Kidney epithelial cell (primary cell): ENCODE measurements around the gene CERS4. TPM values are rescaled to one million over a fixed set of nuclear protein-coding genes. Genes with fewer than 3 reads are reported as not detected.
"Not testable (repeated sequence)": the region's sequence is repeated elsewhere in the genome, so short reads cannot be mapped to it uniquely, and the experiment has no call there.

ENCODE experiments used
- DNase-seq: peaks from one replicate; pipeline ENCODE4 v3.0.0-alpha.2; 2010; ENCODE audit warnings: low read depth
- H3K27me3 ChIP-seq: 2 replicates; pipeline ENCODE4 v1.6.0; 2011; ENCODE audit warnings: low read length; ENCODE audit not compliant: control insufficient read depth, insufficient read depth
- H3K36me3 ChIP-seq: 2 replicates; pipeline ENCODE4 v1.5.1; 2011; ENCODE audit warnings: low read length; ENCODE audit not compliant: control insufficient read depth, insufficient read depth
- H3K4me3 ChIP-seq: 2 replicates; pipeline ENCODE4 v1.5.1; 2011; ENCODE audit warnings: low read depth, mild to moderate bottlenecking, control low read depth, low read length
- total RNA-seq: library from RNA; depleted of rRNA; stranded (reverse); fragments of >200 nt; gene quantifications from 2 replicates; pipeline ENCODE4 v1.2.3, GENCODE V29; 2015
- TF ChIP-seq, protein P1 (sequence below): IDR thresholded peaks from 2 replicates; pipeline ENCODE4 v1.5.1; 2011; ENCODE audit warnings: mild to moderate bottlenecking, moderate library complexity, low read length, control low read depth, inconsistent platforms; ENCODE audit not compliant: insufficient read depth, poor library complexity, severe bottlenecking

Gene CERS4
- total RNA-seq, 1 donor from 2014 or later = 49.8 TPM

DNA sequence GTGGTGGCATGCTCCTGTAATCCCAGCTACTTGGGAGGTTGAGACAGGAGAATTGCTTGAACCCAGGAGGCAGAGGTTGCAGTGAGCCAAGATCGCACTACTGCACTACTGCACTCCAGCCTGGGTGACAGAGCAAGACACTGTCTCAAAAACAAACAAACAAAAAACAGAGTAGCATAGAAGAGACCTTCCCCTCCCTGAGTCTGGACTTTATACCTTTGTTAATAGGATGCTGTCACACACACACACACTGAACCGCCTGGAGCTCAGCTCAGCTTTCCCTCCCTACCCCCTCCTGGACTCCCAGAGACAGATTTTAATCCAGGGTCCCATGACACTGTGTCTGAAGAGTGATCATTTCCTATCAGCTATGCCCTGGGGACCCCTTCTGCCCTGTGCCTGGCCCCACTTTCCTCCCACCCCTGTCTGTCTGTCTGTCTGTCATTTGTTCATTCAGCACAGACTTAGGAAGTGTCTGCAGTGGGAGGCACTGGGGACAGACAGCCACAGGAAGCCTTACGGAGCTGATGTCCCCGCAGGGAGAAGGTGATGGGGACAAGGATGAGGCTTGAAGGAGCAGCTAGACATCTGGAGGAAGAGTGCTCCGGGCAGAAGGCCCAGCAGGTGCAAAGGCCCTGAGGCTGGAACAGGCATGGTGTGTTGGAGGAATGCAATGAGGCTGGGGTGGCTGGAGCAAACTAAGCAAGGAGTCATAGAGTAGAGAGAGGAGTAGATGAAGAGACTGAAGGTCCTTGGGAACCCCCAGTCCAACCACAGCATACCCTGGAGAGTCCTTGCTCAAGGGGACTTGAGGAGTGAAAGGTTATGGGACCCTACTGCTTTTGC is 4.9 kb downstream of the CERS4 start:
- no peak for DNase-seq
- TF ChIP-seq, protein P1, sequence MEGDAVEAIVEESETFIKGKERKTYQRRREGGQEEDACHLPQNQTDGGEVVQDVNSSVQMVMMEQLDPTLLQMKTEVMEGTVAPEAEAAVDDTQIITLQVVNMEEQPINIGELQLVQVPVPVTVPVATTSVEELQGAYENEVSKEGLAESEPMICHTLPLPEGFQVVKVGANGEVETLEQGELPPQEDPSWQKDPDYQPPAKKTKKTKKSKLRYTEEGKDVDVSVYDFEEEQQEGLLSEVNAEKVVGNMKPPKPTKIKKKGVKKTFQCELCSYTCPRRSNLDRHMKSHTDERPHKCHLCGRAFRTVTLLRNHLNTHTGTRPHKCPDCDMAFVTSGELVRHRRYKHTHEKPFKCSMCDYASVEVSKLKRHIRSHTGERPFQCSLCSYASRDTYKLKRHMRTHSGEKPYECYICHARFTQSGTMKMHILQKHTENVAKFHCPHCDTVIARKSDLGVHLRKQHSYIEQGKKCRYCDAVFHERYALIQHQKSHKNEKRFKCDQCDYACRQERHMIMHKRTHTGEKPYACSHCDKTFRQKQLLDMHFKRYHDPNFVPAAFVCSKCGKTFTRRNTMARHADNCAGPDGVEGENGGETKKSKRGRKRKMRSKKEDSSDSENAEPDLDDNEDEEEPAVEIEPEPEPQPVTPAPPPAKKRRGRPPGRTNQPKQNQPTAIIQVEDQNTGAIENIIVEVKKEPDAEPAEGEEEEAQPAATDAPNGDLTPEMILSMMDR = no peak
- no peaks in the 10 kb centered on the region for H3K36me3 ChIP-seq
- no peak overlapping the region for H3K4me3 ChIP-seq
- peaks cover 4% of the 10 kb centered on the region for H3K27me3 ChIP-seq

DNA sequence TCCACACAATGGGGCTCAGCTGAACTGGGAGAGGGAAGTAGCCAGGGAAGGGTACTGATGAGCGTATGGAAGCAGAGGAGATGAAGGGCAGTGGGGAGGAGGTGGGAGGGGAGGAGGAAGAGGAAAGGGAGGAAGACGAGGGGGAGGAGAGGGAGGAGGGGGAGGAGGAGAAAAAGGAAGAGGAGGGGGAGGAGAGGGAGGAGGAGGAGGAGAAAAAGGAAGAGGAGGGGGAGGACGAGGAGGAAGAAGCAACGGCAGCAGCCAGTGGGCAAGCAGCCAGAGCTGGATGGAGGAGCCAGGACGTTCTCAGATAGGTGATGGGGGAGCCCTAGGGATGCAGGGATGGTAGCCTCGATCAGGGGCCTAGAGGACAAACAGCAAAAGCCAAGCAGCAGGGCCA is 5.6 kb downstream of the CERS4 start:
- H3K27me3 ChIP-seq = peaks cover under 1% of the 10 kb centered on the region
- no peak for DNase-seq
- TF ChIP-seq, protein P1 = no peak

DNA sequence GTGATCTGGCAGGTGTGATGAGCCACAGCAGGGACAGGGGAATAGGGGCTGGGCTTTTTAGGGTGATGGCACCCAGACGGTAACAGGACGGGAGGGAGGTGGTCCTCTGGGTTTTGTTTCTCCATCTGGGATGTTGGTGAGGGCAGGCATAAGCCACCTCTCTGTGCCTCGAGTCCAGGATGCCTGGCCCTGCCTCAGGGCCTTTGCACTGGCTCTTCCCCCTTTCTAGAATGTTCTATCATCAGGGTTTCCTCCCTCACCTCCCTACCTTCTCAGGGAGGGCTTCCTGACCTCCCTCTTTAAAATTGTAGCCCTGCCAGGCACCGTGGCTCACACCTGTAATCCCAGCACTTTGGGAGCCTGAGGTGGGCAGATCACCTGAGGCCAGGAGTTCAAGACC is 6.6 kb downstream of the CERS4 start:
- Histone ChIP-seq H3K4me3 (no peak overlapping the region), H3K36me3 (no peaks in the 10 kb centered on the region), H3K27me3 (no peaks in the 10 kb centered on the region)
- TF ChIP-seq, protein P1 = no peak
- DNase-seq = no peak

More for the DNA sequence above, 5.6 kb downstream of the CERS4 start:
- Histone ChIP-seq H3K4me3 (no peak overlapping the region), H3K36me3 (no peaks in the 10 kb centered on the region)

DNA sequence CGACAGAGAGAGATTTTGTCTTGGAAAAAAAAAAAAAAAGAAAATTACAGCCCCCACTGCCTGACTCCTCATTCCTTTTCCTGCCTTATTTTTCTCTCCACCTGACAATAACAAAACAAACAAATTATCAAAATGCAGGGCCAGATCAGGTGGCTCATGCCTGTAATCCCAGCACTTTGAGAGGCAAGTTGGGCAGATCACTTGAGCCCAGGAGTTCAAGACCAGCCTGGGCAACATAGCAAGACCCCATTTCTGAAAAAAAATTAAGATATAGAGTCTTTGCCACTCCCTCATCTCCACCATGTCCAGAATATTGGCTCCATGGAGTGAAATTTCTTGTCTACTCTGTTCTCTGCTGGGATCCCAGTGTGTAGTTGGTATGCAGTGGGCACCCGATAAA is 7.2 kb downstream of the CERS4 start:
- no peak for DNase-seq
- Histone ChIP-seq H3K36me3 (no peaks in the 10 kb centered on the region), H3K4me3 (no peak overlapping the region), H3K27me3 (no peaks in the 10 kb centered on the region)
- TF ChIP-seq, protein P1 = no peak

DNA sequence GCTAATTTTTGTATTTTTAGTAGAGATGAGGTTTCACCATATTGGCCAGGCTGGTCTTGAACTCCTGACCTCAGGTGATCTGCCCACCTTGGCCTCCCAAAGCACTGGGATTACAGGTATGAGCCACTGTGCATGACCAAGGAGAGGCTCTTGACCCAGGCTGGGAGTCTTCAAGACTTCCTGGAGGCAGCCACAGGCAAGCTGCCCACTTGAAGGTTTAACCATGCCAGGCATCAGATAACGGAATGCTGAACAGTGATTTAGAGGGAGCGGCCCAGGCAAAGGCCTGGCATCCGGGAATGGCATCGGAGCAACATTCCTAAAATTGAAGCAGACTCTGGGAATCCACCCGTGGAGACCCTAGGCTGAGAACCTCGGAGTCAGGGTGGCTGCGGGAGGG is 9.0 kb downstream of the CERS4 start:
- not testable (repeated sequence) for H3K27me3 ChIP-seq, DNase-seq, H3K4me3 ChIP-seq, H3K36me3 ChIP-seq

DNA sequence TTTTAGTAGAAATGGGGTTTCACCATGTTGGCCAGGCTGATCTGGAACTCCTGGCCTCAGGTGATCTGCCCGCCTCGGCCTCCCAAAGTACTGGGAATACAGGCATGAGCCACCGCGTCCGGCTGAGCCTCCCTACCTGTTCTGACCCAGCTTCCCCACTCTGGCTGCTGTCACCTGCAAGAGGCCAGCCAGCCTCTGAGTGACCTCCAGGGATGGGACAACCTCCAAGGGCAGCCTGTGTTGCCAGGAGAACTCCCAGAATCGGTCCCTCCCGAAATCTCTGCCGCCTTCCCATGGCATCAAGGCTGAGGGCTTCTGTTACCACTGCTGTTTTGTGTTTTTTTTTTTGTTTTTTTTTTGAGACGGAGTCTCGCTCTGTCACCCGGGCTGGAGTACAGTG is 11.3 kb downstream of the CERS4 start:
- H3K4me3 ChIP-seq = no peak overlapping the region
- TF ChIP-seq, protein P1 = no peak
- no peaks in the 10 kb centered on the region for H3K27me3 ChIP-seq
- no peak for DNase-seq
- H3K36me3 ChIP-seq = no peaks in the 10 kb centered on the region
